BJ (cell line): ENCODE data around the gene MTOR. TPM values are rescaled to one million over a fixed set of nuclear protein-coding genes. Genes with fewer than 3 reads are reported as not detected.

Experiments
- CTCF ChIA-PET: fragments of 350-600 bp; formaldehyde crosslinking; extraction: SDS; loops from one replicate; lab custom pipeline; 2021; ENCODE audit warnings: antibody characterized with exemption, inconsistent platforms; lab: Yijun Ruan, JAX
- POLR2A ChIA-PET: fragments of 300-600 bp; sonication (Branson Sonifier 250); formaldehyde crosslinking; extraction: SDS; loops from one replicate; lab custom pipeline; 2021; ENCODE audit warnings: antibody characterized with exemption; lab: Charles Lee
- DNase-seq: peaks from one replicate; pipeline ENCODE4 v3.0.0-alpha.2; 2011; ENCODE audit warnings: low read depth
- H3K27me3 ChIP-seq: 2 replicates; pipeline ENCODE4 v1.6.0; 2011; ENCODE audit warnings: low read length; ENCODE audit not compliant: control insufficient read depth, insufficient read depth
- H3K36me3 ChIP-seq: 2 replicates; pipeline ENCODE4 v1.5.1; 2011; ENCODE audit warnings: low read length; ENCODE audit not compliant: control insufficient read depth, insufficient read depth
- H3K4me3 ChIP-seq: 2 replicates; pipeline ENCODE4 v1.5.1; 2011; ENCODE audit warnings: low read depth, mild to moderate bottlenecking, control low read depth, low read length
- CTCF ChIP-seq: IDR thresholded peaks from 2 replicates; pipeline ENCODE4 v1.5.1; 2011; ENCODE audit warnings: low read depth, mild to moderate bottlenecking, control low read depth, inconsistent platforms, low read length, moderate library complexity; ENCODE audit not compliant: insufficient read depth
- polyA plus RNA-seq: library from polyadenylated mRNA; depleted of rRNA; stranded (reverse); fragments of >200 nt; gene quantifications from 2 replicates; pipeline ENCODE4 v1.2.3, GENCODE V29; 2011

The MTOR gene
- polyA plus RNA-seq, 1 experiment, result 31.6 TPM

- no peak for DNase-seq
- H3K36me3 ChIP-seq, result peaks cover 3% of the 10 kb centered on the region; the same call in 1 of the 2 replicates
- ChIA-PET POLR2A (no interaction called here), CTCF (interaction anchor here (0.6 to 1.3 kb wide), 3 partner anchors 25 to 357 kb away, joined by 3 read pairs; no protein-coding TSS in a partner anchor)
- H3K4me3 ChIP-seq, result no peak overlapping the region
- no peaks in the 10 kb centered on the region for H3K27me3 ChIP-seq
- peak; percentile 35; the same call in 1 of the 2 replicates for TF ChIP-seq CTCF
These were observed 23.8 kb upstream of the MTOR start for GRCh38 chr1:11285883-11286734.

- CTCF ChIA-PET, result interaction anchor here (0.7 to 1.1 kb wide), 2 partner anchors 357 to 365 kb away, joined by 3 read pairs; no protein-coding TSS in a partner anchor
- no peak for DNase-seq
- no peaks in the 10 kb centered on the region for H3K27me3 ChIP-seq
- peaks cover 3% of the 10 kb centered on the region; the same call in 1 of the 2 replicates for H3K36me3 ChIP-seq
- TF ChIP-seq CTCF, result no peak
- POLR2A ChIA-PET, result no interaction called here
- no peak overlapping the region for H3K4me3 ChIP-seq
These were observed 22.4 kb upstream of the MTOR start for GRCh38 chr1:11284784-11285183.

- ChIA-PET CTCF (interaction anchor here (1.0 to 1.5 kb wide), 2 partner anchors 14 to 359 kb away, joined by 4 read pairs; no protein-coding TSS in a partner anchor), POLR2A (no interaction called here)
- DNase-seq, result no peak
- Histone ChIP-seq H3K4me3 (no peak overlapping the region), H3K36me3 (peaks cover 3% of the 10 kb centered on the region; the same call in 1 of the 2 replicates), H3K27me3 (no peaks in the 10 kb centered on the region)
- no peak for TF ChIP-seq CTCF
These were observed 20.8 kb upstream of the MTOR start for GRCh38 chr1:11283151-11283550.

GRCh38 chr1:11281518-11282331 lies 19.4 kb upstream of the MTOR start:
- Histone ChIP-seq H3K4me3 (no peak overlapping the region), H3K36me3 (peaks cover 3% of the 10 kb centered on the region; the same call in 1 of the 2 replicates), H3K27me3 (no peaks in the 10 kb centered on the region)
- TF ChIP-seq CTCF, result no peak
- DNase-seq, result peak; percentile 39
- CTCF ChIA-PET, result no interaction called here
- POLR2A ChIA-PET, result no interaction called here
